ENCODE results near the gene SPTBN1.

DNA sequence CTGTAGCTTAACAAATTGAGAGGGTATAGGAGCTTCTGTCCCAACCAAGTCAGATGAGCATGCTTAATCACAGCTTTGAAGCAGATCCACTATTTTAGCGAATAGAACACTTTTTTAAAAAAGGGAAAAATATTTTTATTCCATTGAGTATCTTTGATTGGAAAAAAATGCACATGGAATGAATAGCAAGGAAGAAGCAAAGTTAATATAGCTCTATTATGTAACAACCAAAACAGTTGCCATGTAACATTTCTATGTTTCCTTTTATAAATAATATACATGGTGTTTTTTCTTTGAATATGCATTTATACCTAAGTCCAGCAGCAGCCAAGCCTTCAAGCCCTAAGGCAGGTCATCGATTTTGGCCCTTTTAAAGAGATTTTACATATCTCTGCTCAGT lies 21.4 kb upstream of the SPTBN1 start:
- TF ChIP-seq, protein P1, sequence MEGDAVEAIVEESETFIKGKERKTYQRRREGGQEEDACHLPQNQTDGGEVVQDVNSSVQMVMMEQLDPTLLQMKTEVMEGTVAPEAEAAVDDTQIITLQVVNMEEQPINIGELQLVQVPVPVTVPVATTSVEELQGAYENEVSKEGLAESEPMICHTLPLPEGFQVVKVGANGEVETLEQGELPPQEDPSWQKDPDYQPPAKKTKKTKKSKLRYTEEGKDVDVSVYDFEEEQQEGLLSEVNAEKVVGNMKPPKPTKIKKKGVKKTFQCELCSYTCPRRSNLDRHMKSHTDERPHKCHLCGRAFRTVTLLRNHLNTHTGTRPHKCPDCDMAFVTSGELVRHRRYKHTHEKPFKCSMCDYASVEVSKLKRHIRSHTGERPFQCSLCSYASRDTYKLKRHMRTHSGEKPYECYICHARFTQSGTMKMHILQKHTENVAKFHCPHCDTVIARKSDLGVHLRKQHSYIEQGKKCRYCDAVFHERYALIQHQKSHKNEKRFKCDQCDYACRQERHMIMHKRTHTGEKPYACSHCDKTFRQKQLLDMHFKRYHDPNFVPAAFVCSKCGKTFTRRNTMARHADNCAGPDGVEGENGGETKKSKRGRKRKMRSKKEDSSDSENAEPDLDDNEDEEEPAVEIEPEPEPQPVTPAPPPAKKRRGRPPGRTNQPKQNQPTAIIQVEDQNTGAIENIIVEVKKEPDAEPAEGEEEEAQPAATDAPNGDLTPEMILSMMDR (conservative IDR thresholded peaks at IDR 0.05; ENCODE audit: low read length) = no peak
- TF ChIP-seq EZH2phosphoT487 (IDR thresholded peaks at IDR 0.05; ENCODE audit: borderline replicate concordance, low read depth, low read length) = no peak

Measured in OCI-LY7 (cell line).